Inferior parietal cortex (tissue), 1 donor: Measurements from ENCODE around the gene FUCA2.
"Not testable (repeated sequence)": the region's sequence is repeated elsewhere in the genome, so short reads cannot be mapped to it uniquely, and the experiment has no call there.

Source experiments
- DNase-seq: peaks from one replicate; pipeline ENCODE4 v3.0.0-alpha.2; 2016; ENCODE audit errors: extremely low spot score

FUCA2 gene

DNA sequence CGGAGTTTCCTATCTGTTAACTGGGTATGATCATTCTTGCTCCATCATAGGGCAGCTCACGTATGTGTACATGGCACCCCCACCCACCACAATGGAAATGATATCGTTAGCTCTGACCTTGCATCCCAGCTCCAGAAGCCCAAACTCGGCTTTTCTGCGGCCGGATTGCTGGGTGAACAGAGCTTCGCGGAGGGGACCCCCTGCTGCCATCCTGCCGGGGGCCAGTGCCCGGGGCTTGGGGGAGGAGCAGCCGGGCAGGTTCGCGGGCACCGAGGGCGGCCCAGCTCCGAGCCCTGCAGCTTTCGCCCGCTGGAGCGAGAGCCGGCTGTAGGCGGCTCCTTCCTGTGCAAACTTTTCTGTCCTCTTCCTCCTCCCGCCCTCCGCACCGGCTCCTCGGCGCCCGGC is 24.9 kb upstream of the FUCA2 start:
- DNase-seq: no peak

DNA sequence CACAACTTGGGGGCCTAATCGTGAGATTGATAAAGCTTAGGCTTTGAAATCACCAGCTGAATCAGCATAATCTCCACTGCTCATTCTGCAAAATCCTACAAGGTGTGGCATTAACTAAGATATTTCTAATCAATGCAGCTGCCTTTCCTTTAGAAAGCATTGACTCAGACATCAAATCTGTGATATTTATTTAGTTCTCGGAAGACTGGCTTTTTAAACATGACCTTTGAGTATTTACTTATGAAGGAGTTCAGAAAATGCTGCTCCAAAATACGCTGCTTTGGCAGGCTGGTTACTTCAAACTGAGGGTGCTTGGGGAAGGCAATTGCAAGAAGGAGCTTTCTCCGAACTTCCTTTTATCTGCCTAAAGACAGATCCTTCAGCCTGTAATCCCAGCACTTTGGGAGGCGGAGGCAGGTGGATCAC is 23.7 kb upstream of the FUCA2 start:
- DNase-seq: no peak

DNA sequence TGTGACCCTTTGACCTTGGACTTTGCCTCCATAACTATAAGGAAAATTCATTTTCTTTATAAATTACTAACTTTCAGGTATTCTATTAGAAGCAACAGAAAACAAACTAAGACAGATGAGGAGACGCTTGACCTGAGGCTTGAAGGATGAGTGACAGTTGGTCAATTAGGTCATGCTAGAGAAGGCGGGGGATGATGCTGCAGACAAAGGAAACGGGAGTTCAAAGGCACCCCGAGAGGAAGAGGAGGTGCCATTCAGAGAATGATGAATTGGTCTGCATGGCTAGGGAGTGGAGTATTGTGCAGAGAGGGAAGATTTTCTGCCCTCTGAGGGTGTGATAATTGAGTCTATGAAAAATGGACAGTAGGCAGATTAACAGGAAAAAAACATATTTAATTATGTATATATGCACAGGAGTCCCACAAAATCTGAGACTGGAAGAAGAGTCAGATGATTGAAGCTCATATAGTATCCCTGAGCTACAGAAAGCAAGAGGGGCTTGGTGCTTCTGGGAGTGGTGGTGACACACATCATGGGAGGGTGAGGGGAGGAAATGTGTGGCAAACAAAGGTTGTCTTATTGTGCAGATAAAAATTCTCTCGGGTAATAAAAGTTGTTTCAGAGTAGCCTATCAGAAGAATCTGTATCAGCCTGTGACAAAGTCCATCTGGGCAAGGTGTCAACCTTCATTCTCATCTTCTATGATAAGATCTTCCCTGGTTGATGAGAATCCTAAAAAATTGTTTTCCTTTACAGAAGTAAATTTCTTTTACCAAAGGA is 20.4 kb upstream of the FUCA2 start:
- no peak for DNase-seq

DNA sequence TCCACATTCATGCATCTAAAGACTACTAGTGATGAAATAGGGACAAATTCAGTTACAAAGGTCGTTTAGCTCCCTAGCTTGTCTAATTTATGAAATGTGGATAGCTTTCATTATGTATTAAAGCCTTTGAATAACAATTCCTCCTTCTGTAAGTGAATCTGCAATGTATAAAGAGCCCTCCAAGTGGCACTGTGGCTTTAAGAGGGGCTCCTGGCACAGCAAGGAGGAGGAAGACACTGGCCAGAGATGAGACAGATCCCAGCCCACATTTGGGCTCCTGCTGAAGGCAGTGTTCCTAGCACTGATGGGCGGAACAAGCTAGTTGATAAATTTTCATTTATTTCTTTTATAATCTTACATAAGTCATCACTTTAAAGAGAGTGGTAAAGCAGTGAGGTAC is 17.6 kb upstream of the FUCA2 start:
- no peak for DNase-seq

DNA sequence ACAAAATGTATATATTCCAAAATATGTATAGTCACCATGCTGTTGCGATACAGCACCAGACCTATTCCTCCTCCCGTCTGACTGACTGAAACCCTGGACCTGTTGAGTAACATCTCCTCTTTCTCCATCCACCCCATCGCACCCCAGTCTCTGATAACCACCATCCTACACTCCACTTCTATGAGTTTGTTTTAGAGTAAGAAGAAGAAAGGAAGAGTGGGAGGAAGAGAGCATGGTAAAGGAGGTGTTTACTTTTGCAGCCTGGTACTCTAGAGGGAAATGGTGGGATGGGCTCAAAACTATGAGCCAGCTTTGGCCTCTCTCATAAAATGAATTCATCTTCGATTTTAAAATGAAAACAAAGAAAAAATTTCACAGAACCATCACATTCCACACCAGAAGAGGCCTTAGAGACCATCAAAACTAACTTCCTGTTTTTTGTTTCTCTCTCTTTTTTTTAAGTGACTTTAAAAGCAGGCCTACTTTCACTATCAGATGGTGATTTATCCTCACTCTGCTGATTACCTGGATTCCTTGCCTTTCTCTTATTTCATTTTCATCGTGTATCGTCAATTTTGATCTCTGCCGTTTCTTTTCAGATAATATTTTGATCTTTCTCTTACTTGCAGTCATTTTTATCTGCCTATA is 16.8 kb upstream of the FUCA2 start:
- no peak for DNase-seq

DNA sequence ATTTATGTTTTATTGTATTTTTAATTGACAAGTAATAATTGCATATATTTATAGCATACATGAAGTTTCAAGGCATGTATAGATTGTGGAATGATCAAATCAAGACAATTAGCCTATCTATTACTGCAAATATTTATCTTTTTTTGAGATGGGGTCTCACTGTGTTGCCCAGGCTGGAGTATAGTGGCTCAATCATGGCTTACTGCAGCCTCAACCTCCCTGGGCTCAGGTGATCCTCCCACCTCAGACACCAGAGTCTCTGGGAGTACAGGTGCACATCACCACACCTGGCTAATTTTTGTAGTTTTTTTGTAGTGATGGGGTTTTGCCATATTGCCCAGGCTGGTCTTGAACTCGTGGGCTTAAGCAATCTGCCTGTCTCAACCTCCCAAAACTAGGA is 16.2 kb upstream of the FUCA2 start:
- no peak for DNase-seq

DNA sequence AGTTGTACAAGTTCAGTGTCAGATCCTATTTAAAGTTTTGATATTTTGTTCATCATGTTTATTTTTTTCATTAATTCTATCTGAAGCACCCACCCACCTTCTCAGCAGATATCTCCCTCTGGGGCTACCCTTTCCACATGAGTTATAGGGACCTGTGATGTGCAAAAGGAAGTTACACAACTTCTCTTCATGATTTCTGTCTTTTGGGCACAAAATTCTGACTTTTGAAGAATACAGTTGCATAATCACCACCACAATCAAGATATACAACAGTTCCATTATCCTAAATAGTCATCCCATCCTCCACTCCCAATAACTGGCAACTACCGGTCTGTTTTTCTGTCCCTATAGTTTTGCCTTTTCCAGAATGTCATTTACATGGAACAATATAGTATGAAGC is 13.8 kb upstream of the FUCA2 start:
- no peak for DNase-seq

DNA sequence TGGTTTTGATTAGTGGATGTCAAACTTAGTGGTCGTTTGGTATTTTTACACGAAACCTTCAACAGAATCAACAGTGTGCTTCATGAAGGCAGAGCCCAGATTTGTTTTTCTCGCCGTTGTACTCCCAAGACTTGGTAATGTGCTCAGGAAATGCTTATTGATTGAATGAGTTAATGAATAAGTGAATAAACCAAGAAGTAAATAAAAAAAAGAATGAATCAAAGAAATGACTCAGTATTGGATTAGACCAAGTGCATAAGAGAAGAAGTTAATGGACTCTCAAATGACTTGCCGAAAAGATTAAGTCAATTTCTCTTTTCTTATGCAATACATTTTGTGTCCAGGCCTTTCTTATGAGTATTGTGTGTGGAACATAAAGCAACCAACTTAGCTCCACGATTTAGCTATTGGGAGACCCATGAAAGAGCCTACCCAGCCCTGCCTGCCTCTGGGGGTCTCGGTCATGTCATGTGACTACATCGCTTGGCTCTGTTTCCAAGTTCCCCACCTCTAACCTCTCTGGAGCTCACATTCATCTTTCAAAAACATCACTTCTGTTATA is 10.6 kb upstream of the FUCA2 start:
- DNase-seq: no peak

DNA sequence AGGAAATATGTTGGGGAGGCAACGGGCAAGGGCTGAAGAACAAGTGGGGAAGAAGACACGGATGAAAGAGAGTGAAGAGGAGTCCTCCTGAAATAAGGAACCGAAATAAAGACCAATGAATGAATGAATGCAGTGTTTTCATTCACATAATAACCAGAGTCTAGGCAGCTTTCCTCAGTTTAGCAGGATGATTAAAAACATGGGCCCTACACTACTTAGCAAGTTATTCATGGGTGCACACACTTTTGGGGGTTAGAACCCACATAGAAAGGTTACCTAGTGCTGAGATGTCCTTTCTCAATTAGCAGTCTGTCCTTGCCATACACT is 5.9 kb upstream of the FUCA2 start:
- no peak for DNase-seq

DNA sequence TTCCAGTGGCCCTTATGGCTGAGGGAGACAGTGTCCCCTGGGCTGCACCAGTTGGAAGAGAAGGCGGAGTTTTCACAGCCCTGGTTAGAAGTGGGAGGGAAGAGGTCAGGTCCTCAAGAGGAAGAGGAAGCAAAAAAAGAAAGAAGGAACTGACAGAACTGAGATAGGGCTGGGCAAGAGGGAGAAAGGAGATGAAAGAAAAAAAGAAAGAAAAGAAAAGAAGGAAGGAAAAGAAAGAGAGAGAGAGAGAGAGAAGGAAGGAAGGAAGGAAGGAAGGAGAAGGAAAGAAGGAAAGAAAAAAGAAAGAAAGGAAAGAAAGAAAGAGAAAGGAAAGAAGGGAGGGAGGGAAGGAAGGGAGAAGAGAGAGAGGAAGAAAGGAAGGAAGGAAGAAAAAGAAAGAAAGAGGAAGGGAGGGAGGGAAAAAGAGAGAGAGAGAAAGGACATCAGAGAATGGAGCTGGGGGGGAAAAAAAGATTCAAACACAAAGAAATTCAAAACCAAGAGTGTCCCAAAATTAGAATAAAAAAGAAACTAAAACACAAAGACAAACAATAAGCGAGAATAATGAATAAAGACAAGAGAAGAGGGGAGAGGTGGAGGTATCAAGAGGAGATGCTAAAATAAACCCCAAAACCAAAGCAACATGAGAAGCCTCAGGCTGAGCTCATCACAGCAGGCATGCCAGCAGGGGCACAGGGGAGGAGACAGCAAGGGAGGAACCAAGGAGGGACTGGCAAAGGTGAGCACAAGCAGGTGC is 5.3 kb upstream of the FUCA2 start:
- DNase-seq: no peak

DNA sequence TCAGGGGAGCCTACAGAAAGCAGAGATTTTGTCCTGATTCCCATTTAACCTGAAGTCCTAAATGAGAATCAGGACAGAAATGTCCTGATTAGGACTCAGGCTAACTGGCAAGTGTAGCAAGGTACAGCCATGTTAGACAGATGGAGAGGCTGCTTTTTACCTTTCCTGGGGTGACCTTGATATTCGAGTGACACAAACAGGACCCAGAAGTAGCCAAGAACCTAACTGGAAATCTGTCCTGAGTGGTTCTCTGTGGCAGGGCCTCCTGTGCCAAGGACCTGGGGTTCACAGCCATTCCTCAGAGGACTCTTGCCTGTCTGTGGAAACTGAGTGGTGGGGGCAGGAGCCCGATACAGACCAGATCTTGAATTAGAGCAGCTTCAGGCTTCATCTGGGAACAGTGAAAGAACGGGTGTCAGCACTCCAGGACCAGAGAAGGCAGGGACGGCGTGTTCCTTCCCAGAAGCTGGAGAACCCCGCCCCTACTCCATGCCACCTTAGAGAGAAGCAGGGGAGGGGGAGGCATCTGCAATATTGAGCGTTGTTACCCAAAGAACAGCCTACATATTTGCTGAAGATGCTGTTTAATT is 4.3 kb upstream of the FUCA2 start:
- DNase-seq: no peak

DNA sequence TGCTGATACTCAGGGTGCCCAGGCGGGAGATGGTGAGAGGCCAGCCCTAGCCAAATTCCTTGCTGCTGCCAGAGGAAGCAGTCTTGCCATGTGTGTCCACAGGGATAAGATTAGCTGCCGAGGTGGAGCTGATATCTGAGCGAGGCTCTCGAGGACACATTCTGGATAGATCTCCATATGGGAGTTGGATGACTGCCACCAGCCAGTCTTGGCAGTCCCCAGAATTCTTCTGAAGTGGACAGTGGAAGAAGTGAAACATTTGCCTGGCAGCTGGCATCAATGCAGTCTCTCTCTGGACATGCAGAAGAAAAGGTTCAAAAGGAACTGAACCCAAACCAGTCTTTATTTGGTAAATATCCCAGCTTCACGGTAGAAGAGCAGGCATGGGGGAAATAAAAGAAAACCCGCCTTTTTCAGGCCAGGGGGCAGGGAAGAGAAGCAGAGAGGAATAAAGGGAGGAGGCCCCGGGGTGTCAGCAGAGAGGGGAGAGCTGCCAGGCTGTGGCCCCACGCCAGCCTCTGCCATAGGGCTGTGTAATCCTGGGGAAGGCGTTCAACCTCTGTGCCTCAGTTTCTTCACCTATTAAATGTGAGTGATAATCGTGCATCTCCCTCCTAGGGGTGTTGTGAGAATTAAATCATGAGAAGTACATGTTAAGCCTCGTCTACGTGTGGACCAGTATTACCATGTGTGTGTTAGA is 3.7 kb upstream of the FUCA2 start:
- peak; percentile 22 for DNase-seq

DNA sequence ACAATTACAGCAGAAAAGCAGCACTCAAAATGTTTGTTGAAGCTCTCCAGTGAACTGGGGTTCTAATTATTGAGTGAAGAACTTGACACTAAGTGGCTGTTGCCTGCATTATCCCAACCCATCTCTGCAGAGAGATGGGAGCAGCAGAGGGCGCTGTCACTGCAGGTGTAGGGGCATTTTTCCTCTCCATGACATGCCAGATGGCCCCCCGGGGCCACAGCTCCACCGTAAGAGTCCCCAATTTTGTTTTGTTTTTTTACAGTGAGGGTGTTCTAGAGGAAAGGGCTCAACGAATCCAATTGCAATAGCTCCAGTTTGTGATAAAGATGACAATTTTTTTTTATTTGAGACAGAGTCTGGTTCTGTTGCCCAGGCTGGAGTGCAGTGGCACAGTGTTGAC is 1.9 kb upstream of the FUCA2 start:
- DNase-seq: no peak

DNA sequence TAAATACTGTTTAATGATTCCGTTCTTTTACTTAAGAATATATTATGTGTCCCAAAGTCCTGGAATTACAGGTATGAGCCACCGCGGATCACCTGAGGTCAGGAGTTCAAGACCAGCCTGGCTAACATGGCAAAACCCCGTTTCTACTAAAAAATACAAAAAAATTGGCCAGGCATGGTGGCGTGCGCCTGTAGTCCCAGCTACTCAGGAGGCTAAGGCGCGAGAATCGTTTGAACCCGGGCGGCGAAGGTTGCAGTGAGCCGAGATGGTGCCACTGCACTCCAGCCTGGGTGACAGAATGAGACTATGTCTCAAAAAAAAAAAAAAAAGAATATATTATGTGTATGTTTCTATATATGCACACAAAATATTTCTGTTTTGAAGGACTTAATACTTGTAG is 1.2 kb downstream of the FUCA2 start:
- DNase-seq: not testable (repeated sequence)

DNA sequence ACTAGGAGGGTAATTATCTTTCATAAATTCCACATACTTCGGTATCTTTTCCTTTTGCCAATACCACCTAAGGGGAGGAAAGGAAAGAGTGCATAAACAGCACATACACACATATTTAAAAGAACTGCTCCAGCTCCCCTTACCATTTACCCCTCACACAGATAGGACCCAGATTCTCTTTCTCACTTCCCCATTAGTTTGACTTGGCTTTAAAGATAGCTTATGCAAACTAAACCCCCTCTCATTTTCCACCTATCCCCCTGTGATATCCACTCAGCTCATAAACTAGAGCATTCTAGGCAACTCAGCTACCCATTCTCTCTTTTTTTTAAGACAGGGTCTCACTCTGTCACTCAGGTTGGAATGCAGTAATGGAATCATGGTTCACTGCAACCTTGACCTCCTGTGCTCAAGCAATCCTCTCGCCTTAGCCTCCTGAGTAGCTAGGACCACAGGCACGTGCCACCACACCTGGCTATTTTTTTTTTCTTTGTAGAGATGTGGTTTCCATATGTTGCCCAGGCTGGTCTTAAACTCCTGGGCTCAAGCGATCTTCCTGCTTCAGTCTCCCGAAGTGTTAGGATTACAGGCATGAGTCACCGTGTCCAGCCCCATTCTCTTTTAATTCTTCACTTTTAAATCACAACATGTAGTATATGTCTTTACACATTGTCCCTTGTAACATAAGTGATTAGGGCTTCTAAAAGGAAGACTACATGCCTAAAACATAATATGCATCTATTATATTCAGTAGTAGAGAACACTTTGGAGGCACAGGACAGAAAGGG is 4.0 kb downstream of the FUCA2 start:
- no peak for DNase-seq

DNA sequence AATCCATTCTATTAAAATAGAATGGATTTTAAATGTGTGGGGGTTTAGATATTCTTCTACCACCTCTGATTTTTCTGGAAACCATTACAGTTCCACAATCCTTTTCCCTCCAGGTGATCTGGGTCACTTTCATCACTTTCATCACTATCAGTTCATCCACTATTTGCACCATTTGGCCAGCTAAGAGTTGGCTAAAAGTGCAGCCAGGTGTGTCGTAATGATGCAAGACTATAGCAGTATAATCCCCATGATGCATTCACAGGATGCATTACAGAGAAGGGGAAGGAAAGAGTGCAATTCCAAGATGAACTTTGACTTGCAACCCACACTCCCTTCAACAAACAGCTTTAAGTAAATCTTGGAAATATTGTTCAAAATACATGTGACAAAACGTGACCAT is 4.9 kb downstream of the FUCA2 start:
- DNase-seq: no peak

DNA sequence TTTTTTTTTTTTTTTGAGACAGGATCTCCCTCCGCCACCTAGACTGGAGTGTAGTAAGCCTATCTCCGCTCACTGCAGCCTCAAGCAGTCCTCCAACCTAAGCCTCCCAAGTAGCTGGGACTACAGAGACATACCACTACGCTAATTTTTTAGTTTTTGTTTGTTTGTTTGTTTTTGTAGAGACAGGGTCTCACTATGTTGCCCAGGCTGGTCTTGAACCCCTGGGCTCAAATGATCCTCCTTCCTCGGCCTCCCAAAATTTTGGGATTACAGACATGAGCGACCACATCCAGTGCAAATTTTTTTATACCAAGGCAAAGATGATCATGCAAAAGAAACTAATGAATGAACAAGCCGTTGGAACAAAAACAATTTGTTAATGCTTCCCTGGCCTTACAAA is 5.3 kb downstream of the FUCA2 start:
- no peak for DNase-seq

DNA sequence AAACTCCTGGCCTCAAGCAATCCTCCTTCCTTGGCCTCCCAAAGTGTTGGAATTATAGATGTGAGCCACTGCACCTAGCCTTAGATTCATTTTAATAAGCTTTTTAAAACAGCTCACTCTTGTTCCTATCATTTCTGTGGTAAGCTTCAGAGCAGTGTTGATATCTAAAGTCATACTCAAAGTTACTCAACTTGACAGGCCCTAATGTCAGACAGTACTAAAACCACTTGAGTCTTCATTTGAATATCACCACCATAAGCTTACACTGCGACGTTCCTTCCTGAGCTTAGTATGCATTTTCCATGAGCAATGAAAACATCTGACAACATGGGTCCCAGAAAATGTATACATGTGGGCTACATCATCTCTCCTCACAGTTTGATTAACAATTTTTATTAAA is 6.0 kb downstream of the FUCA2 start:
- DNase-seq: no peak

DNA sequence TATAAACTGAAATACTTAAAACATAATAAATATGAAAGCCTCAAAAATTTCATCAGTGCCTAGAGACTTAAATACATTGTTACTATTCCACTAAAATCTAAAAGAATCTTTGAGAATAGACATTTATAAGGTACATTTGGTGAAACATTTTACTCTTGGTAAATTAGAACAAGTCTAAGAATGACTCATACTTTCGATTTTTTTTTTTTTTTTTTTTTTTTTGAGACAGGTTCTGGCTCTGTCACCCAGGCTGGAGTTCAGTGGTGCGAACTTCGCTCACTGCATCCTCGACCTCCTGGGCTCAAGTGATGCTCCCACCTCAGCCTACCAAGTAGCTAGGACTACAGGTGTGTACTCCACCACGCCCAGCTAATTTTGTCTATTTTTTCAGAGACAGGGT is 6.4 kb downstream of the FUCA2 start:
- no peak for DNase-seq

DNA sequence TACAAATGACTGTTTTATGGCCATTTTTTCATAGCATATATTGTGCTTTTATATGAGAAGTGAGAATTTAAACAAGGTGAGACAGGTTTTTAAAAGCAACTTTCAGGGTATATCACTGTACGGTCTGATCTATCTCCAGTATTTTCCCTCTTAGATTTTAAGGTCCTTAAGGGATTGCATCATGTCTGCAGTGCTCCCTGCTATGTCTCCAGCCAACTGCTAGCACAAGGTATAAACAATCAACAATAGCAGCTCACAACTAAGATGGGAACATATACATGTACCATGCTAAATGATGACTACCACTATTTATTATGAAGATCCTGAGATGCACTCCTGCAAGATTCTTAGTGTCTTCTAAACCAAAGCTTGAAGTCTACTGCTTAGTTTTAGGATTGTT is 7.2 kb downstream of the FUCA2 start:
- DNase-seq: no peak

DNA sequence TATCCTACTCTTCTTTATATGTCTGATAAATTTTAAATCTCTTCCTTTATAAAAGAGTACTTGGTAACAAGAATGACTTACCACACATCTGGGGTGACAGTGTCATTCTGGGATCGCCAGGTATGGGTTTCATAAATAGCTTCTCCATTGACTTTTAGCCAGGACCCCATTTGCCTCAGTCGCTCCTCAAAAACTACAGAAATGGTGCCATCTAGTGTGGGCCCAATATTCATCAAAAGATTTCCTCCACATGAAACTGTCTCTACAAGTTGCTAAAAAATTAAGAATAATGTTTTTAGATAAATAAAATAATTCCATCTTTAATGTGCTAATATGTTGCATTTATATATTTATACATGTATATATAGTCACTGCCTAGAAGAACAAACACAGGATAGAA is 9.7 kb downstream of the FUCA2 start:
- no peak for DNase-seq
